Measurements from ENCODE around the gene MEGF11. TPM values are rescaled to one million over a fixed set of nuclear protein-coding genes. Genes with fewer than 3 reads are reported as not detected.
"Not testable (repeated sequence)": the region's sequence is repeated elsewhere in the genome, so short reads cannot be mapped to it uniquely, and the experiment has no call there.

The MEGF11 gene
- total RNA-seq, 2 donors from 2014 or later: 0.05 TPM; not detected in 1

GRCh38 chr15:66278671-66279070 lies 25.1 kb upstream of the MEGF11 start:
- intact Hi-C loops (cut with DNase I): no loop called here

GRCh38 chr15:66278056-66278455 lies 24.5 kb upstream of the MEGF11 start:
- intact Hi-C loops (cut with DNase I): no loop called here
- no peak for DNase-seq (ENCODE audit: low spot score)

More at GRCh38 chr15:66278671-66279070, 25.1 kb upstream of the MEGF11 start:
- no peak for DNase-seq (ENCODE audit: low spot score)

- DNase-seq (ENCODE audit: low spot score): no peak
- intact Hi-C loops (cut with DNase I): no loop called here
Measured at GRCh38 chr15:66276546-66276945, 23.0 kb upstream of the MEGF11 start.

- no peak for DNase-seq (ENCODE audit: low spot score)
- intact Hi-C loops (cut with DNase I): no loop called here
Measured at GRCh38 chr15:66275352-66275751, 21.8 kb upstream of the MEGF11 start.

- intact Hi-C loops (cut with DNase I): no loop called here
- DNase-seq (ENCODE audit: low spot score): no peak
Measured at GRCh38 chr15:66270932-66271331, 17.4 kb upstream of the MEGF11 start.

- DNase-seq (ENCODE audit: low spot score): no peak
- intact Hi-C loops (cut with DNase I): no loop called here
Measured at GRCh38 chr15:66269326-66270090, 16.0 kb upstream of the MEGF11 start.

- DNase-seq (ENCODE audit: low spot score): no peak
- intact Hi-C loops (cut with DNase I): no loop called here
Measured at GRCh38 chr15:66264859-66265513, 11.4 kb upstream of the MEGF11 start.

- DNase-seq (ENCODE audit: low spot score); intact Hi-C loops (cut with DNase I): not testable (repeated sequence)
Measured at GRCh38 chr15:66262837-66263236, 9.3 kb upstream of the MEGF11 start.

GRCh38 chr15:66261056-66261455 lies 7.5 kb upstream of the MEGF11 start:
- intact Hi-C loops (cut with DNase I): no loop called here
- DNase-seq (ENCODE audit: low spot score): no peak

- no peak for DNase-seq (ENCODE audit: low spot score)
- intact Hi-C loops (cut with DNase I): no loop called here
Measured at GRCh38 chr15:66256692-66257091, 3.1 kb upstream of the MEGF11 start.

- intact Hi-C loops (cut with DNase I): no loop called here
- DNase-seq (ENCODE audit: low spot score): no peak
Measured at GRCh38 chr15:66254951-66255676, 1.6 kb upstream of the MEGF11 start.

GRCh38 chr15:66254089-66254950 lies 770 bp upstream of the MEGF11 start:
- no peak for DNase-seq (ENCODE audit: low spot score)
- intact Hi-C loops (cut with DNase I): no loop called here

- intact Hi-C loops (cut with DNase I): no loop called here
- no peak for DNase-seq (ENCODE audit: low spot score)
Measured at GRCh38 chr15:66252685-66253417, 699 bp downstream of the MEGF11 start.

- no peak for DNase-seq (ENCODE audit: low spot score)
- intact Hi-C loops (cut with DNase I): no loop called here
Measured at GRCh38 chr15:66251790-66252684, 1.5 kb downstream of the MEGF11 start.

- DNase-seq (ENCODE audit: low spot score): no peak
- intact Hi-C loops (cut with DNase I): no loop called here
Measured at GRCh38 chr15:66251065-66251789, 2.3 kb downstream of the MEGF11 start.

- intact Hi-C loops (cut with DNase I): no loop called here
- no peak for DNase-seq (ENCODE audit: low spot score)
Measured at GRCh38 chr15:66249605-66250174, 3.9 kb downstream of the MEGF11 start.

- no peak for DNase-seq (ENCODE audit: low spot score)
- intact Hi-C loops (cut with DNase I): no loop called here
Measured at GRCh38 chr15:66246937-66247336, 6.6 kb downstream of the MEGF11 start.
